ENCODE measurements around the gene B4GAT1.
"Not testable (repeated sequence)": the region's sequence is repeated elsewhere in the genome, so short reads cannot be mapped to it uniquely, and the experiment has no call there.

The B4GAT1 gene

GRCh38 chr11:66347425-66348276 lies at the start of gene B4GAT1:
Gene B4GAT1 (minus strand): TSS chr11:66347629. CDS start chr11:66347545, 84 bp downstream.
- Mint-ChIP-seq H3K9me3 (no peaks in the 10 kb centered on the region), H3K4me1 (peaks cover 49% of the 10 kb centered on the region), H3K27ac (peak within 1 kb of the TSS; percentile 99), H3K4me3 (peak within 1 kb of the TSS; percentile 92), H3K36me3 (peaks cover 41% of the 10 kb centered on the region)
- DNase-seq (ENCODE audit: low spot score in 2 of 2) (peak; percentile 89 to 96), ATAC-seq (peak; percentile 71)

DNA sequence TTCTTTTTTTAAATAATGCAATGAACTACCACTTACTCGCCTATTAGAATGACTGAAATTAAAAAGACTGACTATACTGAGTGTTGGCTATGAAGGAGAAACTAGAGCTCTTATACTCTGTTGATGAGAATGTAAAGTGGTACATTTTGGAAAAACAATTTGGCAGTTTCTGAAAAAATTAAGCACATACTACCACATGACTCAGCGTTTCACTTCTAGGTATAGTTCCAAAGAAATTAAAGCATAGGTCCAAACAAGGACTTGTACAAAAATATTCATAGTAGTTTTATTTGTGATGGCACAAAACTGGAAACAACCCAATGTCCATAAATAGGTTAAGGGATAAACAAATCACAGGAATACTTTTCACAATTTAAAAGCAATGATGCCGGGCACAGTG lies 46.5 kb upstream of the B4GAT1 start:
- ATAC-seq = no peak
- H3K9me3 Mint-ChIP-seq = no peaks in the 10 kb centered on the region
- no peaks in the 10 kb centered on the region for H3K4me1 Mint-ChIP-seq
- H3K36me3 Mint-ChIP-seq = no peaks in the 10 kb centered on the region
- H3K27ac Mint-ChIP-seq = no peak overlapping the region
- H3K4me3 Mint-ChIP-seq = no peak overlapping the region
- no peak for DNase-seq (ENCODE audit: low spot score in 2 of 2)

DNA sequence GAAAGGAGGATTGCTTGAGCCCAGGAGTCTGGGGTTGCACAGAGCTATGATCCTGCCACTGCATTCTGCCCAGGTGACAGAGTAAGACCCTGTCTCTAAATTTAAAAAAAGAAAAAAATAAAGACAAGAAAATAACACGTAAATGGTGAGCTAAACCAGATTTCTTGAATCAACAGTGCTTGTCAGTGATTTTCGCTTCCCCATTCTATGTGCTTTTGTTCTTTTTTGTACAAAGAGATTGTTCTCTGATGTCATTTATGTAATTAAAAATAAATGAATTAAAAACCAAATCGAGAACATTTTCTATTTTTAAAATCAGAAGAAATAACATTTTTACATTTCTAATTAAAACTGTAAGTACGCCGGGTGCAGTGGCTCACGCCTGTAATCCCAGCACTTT lies 43.9 kb upstream of the B4GAT1 start:
- no peak overlapping the region for H3K4me3 Mint-ChIP-seq
- no peaks in the 10 kb centered on the region for H3K36me3 Mint-ChIP-seq
- ATAC-seq (no peak), DNase-seq (ENCODE audit: low spot score in 2 of 2) (no peak)
- peaks cover 1% of the 10 kb centered on the region for H3K4me1 Mint-ChIP-seq
- no peaks in the 10 kb centered on the region for H3K9me3 Mint-ChIP-seq
- H3K27ac Mint-ChIP-seq = no peak overlapping the region

- Mint-ChIP-seq H3K27ac (no peak overlapping the region), H3K36me3 (no peaks in the 10 kb centered on the region), H3K4me1 (peaks cover 6% of the 10 kb centered on the region), H3K4me3 (no peak overlapping the region), H3K9me3 (no peaks in the 10 kb centered on the region)
- ATAC-seq (peak; percentile 80), DNase-seq (ENCODE audit: low spot score in 2 of 2) (peak; percentile 57 to 76)
Measured at GRCh38 chr11:66388780-66389386, 41.5 kb upstream of the B4GAT1 start.

DNA sequence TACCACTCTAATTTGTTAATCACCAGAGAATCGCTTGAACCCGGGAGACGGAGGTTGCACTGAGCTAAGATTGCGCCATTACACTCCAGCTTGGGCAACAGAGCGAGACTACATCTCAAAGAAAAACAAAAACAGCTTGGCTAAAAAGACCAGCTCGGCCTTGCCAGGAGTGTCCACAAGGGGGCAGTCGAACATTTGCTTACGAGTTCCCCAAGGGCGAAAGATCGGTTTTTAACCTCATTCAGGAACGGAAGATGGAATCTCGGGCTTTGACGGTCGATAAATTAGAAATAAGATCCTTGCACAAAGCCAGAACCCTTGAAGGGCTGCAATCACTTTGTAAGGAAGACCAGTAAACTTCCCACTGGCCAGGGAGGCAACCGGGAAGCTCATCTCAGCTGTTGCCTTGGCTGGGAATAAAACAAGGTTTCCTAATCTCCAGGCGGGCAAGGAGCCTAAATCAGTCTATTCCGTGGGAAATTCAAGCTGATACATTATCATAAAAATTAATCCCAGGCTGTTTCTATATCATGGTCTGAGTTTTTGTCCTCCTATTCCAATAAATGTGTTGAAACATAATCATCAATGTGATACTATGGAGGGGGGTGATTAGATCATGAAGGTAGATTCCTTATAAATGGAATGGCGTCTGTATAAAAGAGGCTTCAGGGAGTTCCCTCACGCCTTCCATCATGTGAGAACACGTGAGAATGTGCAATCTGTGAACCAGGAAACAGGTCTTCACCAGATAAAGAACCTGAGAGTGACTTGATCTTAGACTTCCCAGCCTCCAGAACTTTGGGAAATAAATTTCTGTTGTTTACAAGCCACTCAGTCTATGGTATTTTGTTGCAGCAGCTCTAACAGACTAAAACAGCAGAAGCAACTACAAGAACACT lies 39.0 kb upstream of the B4GAT1 start:
- Mint-ChIP-seq H3K4me3 (peak overlapping the region; percentile 43), H3K4me1 (peaks cover 6% of the 10 kb centered on the region), H3K36me3 (no peaks in the 10 kb centered on the region), H3K9me3 (no peaks in the 10 kb centered on the region), H3K27ac (peak overlapping the region; percentile 68)
- DNase-seq (ENCODE audit: low spot score in 2 of 2) = peak; percentile 77 to 91
- peak; percentile 70 for ATAC-seq

DNA sequence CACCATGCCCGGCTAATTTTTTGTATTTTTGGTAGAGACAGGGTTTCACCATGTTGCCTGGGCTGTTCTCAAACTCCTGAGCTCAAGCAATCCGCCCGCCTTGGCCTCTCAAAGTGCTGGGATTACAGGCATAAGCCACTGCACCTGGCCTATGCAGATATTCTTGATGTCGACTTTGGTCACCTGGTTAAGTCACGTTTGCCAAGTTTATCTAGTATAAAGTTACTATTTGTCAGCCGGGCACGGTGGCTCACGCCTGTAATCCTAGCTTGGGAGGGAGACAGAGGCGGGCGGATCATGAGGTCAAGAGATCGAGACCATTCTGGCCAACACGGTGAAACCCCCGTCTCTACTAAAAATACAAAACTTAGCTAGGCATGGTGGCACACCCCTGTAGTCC lies 36.9 kb upstream of the B4GAT1 start:
- not testable (repeated sequence) for H3K4me1 Mint-ChIP-seq; DNase-seq (ENCODE audit: low spot score in 2 of 2); H3K4me3 Mint-ChIP-seq; H3K9me3 Mint-ChIP-seq; H3K36me3 Mint-ChIP-seq; ATAC-seq; H3K27ac Mint-ChIP-seq

DNA sequence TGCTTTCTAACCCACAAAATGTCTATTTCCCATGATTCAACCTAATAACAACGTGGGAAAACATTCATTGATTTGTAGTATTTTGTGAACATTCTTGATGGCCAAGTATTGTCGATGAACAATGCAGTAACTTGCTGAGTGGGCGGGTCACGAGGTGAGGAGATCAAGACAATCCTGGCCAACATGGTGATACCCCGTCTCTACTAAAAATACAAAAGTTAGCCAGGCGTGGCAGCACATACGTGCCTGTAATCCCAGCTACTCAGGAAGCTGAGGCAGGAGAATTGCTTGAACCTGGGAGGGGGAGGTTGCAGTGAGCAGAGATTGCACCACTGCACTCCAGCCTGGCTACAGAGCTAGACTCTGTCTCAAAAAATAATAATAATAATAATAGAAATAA lies 32.8 kb upstream of the B4GAT1 start:
- H3K4me3 Mint-ChIP-seq; H3K36me3 Mint-ChIP-seq; H3K4me1 Mint-ChIP-seq; H3K9me3 Mint-ChIP-seq; H3K27ac Mint-ChIP-seq; ATAC-seq; DNase-seq (ENCODE audit: low spot score in 2 of 2): not testable (repeated sequence)

DNA sequence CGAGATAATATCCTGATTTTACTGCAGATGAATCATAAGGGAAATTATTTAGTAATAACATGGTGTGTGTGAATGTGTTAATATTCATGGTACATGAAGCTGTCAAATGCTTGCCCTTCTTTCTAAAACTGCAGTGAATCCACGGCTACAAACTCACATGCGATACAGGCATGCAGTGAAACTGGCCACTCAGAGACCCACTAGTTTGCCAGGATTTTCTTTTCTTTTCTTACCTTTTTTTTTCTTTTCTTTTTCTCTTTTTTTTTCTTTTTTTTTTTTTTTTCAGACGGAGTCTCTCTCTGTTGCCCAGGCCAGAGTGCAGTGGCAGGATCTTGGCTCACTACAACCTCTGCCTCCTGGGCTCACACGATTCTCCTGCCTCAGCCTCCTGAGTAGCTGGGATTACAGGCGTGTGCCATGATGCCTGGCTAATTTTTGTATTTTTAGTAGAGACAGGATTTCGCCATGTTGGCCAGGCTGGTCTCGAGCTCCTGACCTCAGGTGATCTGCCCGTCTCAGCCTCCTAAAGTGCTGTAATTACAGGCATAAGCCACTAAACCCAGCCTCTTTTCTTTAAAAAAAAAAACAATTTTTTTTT lies 26.4 kb upstream of the B4GAT1 start:
- H3K9me3 Mint-ChIP-seq; H3K36me3 Mint-ChIP-seq; H3K4me3 Mint-ChIP-seq; ATAC-seq; DNase-seq (ENCODE audit: low spot score in 2 of 2); H3K27ac Mint-ChIP-seq: not testable (repeated sequence)
- H3K4me1 Mint-ChIP-seq = peaks cover 16% of the 10 kb centered on the region

GRCh38 chr11:66373265-66373664 lies 25.8 kb upstream of the B4GAT1 start:
- peaks cover 22% of the 10 kb centered on the region for H3K4me1 Mint-ChIP-seq
- no peak for ATAC-seq
- no peak for DNase-seq (ENCODE audit: low spot score in 2 of 2)
- no peaks in the 10 kb centered on the region for H3K9me3 Mint-ChIP-seq
- peak overlapping the region; percentile 88 for H3K27ac Mint-ChIP-seq
- H3K4me3 Mint-ChIP-seq = no peak overlapping the region
- H3K36me3 Mint-ChIP-seq = peaks cover 10% of the 10 kb centered on the region

GRCh38 chr11:66371627-66372415 lies 24.4 kb upstream of the B4GAT1 start, which contains the start of gene SLC29A2:
Gene SLC29A2 (minus strand): TSS chr11:66371760. CDS start chr11:66371591, 169 bp downstream.
- DNase-seq (ENCODE audit: low spot score in 2 of 2) = peak; percentile 60 to 84
- peaks cover 24% of the 10 kb centered on the region for H3K4me1 Mint-ChIP-seq

DNA sequence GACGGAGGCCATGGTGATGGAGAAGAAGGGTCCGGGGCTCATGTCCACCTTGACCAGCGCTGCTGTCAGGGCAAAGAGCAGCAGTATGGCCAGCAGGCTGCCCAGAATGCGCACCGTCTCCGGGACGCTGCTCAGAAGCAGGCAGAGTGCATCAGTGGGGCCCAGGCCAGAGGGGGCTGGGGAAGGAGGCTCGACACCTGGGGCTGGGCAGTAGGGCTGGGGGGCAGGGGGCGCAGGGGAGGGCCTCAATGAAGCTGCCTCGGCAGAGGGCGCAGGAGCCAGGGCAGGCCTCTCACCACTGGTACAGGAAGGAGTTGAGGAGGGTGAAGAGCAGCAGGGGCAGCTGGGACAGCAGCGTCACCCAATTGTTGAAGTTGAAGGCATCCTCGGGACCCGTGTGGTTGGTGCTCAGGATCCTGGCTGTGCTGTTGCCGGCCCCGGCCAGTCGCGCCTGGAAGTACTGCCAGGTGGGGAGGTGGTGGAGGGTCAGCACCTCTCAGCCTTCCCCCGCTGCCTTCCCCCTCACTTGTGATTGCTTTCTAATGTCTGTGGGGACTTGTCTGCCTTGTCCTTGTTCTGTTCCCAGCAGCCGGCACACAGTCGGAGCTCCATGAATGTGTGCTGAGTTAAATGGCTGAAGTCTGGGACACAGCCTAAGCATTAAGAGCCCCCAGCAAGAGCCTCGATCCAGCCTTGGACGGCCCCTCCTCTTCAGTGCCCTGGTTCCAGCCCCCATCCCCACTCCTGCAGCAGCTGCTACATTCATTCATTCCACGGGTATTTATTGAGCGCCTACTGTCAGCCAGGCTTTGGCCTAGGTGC lies 21.9 kb upstream of the B4GAT1 start:
- no peak for DNase-seq (ENCODE audit: low spot score in 2 of 2)
- no peak for ATAC-seq
- no peaks in the 10 kb centered on the region for H3K9me3 Mint-ChIP-seq
- peaks cover 15% of the 10 kb centered on the region for H3K36me3 Mint-ChIP-seq
- H3K4me3 Mint-ChIP-seq = peak overlapping the region; percentile 76
- H3K27ac Mint-ChIP-seq = no peak overlapping the region
- peaks cover 24% of the 10 kb centered on the region for H3K4me1 Mint-ChIP-seq

More at GRCh38 chr11:66371627-66372415, 24.4 kb upstream of the B4GAT1 start, which contains the start of gene SLC29A2:
- Mint-ChIP-seq H3K4me3 (peak within 1 kb of the TSS; percentile 76), H3K9me3 (no peaks in the 10 kb centered on the region), H3K36me3 (peaks cover 15% of the 10 kb centered on the region), H3K27ac (peak within 1 kb of the TSS; percentile 88)
- ATAC-seq = peak; percentile 88

DNA sequence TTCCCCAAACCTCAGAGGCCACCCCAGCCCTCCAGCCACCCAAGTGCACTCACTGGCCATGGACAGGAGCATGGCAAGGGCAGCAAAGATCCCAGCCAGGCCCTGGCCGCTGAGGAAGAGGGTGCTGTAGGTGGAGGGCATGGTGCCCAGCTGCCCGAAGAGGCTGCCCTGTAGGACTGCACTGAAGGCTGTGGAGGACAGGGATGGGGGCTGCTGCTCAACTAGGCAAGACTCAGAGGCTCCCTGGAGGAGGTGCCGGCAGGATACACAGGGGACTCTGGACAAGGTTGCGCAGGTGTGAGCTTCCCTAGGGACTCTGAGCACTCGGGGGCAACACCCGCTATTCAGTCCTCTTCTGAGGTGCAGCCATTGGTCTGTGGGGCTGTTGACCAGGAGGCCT lies 21.1 kb upstream of the B4GAT1 start:
- peak overlapping the region; percentile 60 for H3K27ac Mint-ChIP-seq
- H3K36me3 Mint-ChIP-seq = peaks cover 21% of the 10 kb centered on the region
- ATAC-seq (no peak), DNase-seq (ENCODE audit: low spot score in 2 of 2) (no peak)
- H3K4me3 Mint-ChIP-seq = no peak overlapping the region
- H3K4me1 Mint-ChIP-seq = peaks cover 24% of the 10 kb centered on the region
- H3K9me3 Mint-ChIP-seq = no peaks in the 10 kb centered on the region

DNA sequence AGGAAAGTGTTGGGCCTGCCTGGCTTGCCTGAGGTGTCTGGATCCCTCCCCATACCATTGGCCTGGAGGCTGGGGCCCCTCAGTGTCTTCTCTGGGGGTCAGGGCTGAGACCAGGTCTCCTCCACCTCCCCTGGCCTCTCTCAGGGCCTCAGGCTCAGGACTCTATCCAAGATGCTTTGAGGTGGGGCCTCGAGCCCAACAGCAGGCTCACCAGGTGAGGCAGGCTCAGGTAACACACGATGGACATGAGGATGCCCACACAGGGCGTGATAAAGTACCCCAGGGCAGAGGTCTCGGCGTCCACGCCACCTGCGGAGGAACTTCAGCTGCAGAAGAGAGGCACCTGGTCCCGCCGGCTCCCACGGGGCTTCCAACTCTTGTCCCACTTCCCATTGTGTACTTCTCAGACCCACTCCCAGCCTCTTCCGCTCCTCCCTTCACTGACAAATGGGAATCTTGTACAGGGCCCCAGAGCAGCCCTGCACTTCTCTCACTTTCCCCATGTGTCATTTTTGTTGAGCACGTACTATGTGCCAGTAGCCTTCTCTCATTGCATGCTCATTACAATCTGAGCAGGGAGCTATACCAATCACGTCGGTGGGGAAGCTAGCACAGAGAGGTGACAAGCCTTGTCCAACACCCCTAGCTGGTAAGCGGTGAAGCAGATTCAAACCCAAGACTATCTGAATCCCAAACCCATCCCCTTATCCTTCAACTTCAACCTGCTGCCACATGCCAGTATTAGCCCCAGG lies 20.3 kb upstream of the B4GAT1 start:
- ATAC-seq = no peak
- H3K4me1 Mint-ChIP-seq = peaks cover 24% of the 10 kb centered on the region
- peaks cover 25% of the 10 kb centered on the region for H3K36me3 Mint-ChIP-seq
- no peak overlapping the region for H3K4me3 Mint-ChIP-seq
- DNase-seq (ENCODE audit: low spot score in 2 of 2) = no peak
- no peaks in the 10 kb centered on the region for H3K9me3 Mint-ChIP-seq
- peak overlapping the region; percentile 60 for H3K27ac Mint-ChIP-seq
